Endothelial cell of coronary artery (primary cell): ENCODE data around the gene PCGF3. TPM values are rescaled to one million over a fixed set of nuclear protein-coding genes. Genes with fewer than 3 reads are reported as not detected.

Experiments used
- total RNA-seq: library from RNA; depleted of rRNA; stranded (reverse); fragments of >200 nt; gene quantifications from 2 replicates; pipeline ENCODE4 v1.2.3, GENCODE V29; 2014

The PCGF3 gene, protein sequence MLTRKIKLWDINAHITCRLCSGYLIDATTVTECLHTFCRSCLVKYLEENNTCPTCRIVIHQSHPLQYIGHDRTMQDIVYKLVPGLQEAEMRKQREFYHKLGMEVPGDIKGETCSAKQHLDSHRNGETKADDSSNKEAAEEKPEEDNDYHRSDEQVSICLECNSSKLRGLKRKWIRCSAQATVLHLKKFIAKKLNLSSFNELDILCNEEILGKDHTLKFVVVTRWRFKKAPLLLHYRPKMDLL
- total RNA-seq, result 46.2 and 60.5 TPM in 2 replicates

GRCh38 chr4:705278-706082, at the start of gene PCGF3:
PCGF3 (plus strand) TSS chr4:705832; CDS start chr4:733681, 27,849 bp downstream.

GRCh38 chr4:674172-675035, 31.2 kb upstream of the PCGF3 start, which contains the start of the genes ATP5ME and MYL5:
ATP5ME (minus strand) TSS chr4:674276; CDS start chr4:674247, 29 bp downstream.
MYL5 (plus strand) TSS chr4:674542; CDS start chr4:678027, 3,485 bp downstream.

GRCh38 chr4:688854-689681, 16.6 kb upstream of the PCGF3 start, which contains the start of gene SLC49A3:
SLC49A3 (minus strand) TSS chr4:689151; CDS start chr4:689127, 24 bp downstream.

Other genes starting within 250 kb of the PCGF3 start
- gene ZNF721, start 206.7 kb upstream of the PCGF3 start, total RNA-seq, result 12.7 and 19.1 TPM in 2 replicates
- gene PIGG, start 206.6 kb upstream of the PCGF3 start, total RNA-seq, result 49.2 and 62.3 TPM in 2 replicates
- gene TMEM271, start 129.5 kb upstream of the PCGF3 start, total RNA-seq, result not detected in 2 replicates
- gene PDE6B, start 80.3 kb upstream of the PCGF3 start, total RNA-seq, result 1.7 and 3.2 TPM in 2 replicates
- gene ATP5ME, start 31.6 kb upstream of the PCGF3 start, total RNA-seq, result 348 and 417 TPM in 2 replicates
- 12.0 and 14.0 TPM in 2 replicates for gene MYL5, start 31.3 kb upstream of the PCGF3 start, total RNA-seq
- 1.7 and 3.3 TPM in 2 replicates for gene SLC49A3, start 16.7 kb upstream of the PCGF3 start, total RNA-seq
- gene CPLX1, start 120.3 kb downstream of the PCGF3 start, total RNA-seq, result 0.47 and 8.0 TPM in 2 replicates
- gene GAK, start 226.5 kb downstream of the PCGF3 start, total RNA-seq, result 53.4 and 58.9 TPM in 2 replicates
- gene TMEM175, start 226.6 kb downstream of the PCGF3 start, total RNA-seq, result 8.0 and 8.4 TPM in 2 replicates